GM13977 (cell line): Measurements from ENCODE around the gene DENND1A.

Source experiments
- DNase-seq: peaks from one replicate; pipeline ENCODE4 v3.0.0; 2012; ENCODE audit warnings: low spot score
- in situ Hi-C: fragments of 300-500 bp; cut with MboI; formaldehyde crosslinking; loops from one replicate; pipeline ENCODE4 v1.12.0; 2022; ENCODE audit warnings: low sequenced_read_pairs, low pct_unique_long_range_greater_than_20kb, mixed read lengths, inconsistent platforms; ENCODE audit not compliant: unreplicated experiment
- TF ChIP-seq, protein P1 (sequence below): IDR thresholded peaks from 2 replicates; pipeline ENCODE4 v1.5.1; 2012; ENCODE audit warnings: mild to moderate bottlenecking, control low read depth; ENCODE audit not compliant: insufficient read depth; ENCODE audit errors: extremely low read depth, missing control alignments

DENND1A gene

DNA sequence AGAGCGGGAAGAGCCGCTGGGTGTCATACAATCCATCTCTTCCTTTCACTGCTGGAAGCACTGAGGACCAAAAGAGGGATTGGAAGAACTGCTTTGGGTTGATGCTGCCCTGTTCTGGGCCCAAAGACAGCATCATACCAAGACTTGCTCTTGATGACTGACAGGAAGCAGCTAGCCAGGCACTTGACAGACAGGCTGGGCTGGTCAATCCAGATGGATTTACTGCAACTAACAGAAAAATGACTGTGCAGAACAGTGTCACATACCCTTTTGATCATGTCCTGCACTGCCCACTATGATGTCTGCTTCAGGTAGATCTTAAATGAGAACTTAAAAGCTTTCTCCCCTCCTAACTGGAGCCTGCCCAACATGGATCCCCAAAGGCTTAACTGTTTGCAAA lies 416.4 kb downstream of the DENND1A start:
- in situ Hi-C loops, result no loop called here
- no peak for DNase-seq
- TF ChIP-seq, protein P1, sequence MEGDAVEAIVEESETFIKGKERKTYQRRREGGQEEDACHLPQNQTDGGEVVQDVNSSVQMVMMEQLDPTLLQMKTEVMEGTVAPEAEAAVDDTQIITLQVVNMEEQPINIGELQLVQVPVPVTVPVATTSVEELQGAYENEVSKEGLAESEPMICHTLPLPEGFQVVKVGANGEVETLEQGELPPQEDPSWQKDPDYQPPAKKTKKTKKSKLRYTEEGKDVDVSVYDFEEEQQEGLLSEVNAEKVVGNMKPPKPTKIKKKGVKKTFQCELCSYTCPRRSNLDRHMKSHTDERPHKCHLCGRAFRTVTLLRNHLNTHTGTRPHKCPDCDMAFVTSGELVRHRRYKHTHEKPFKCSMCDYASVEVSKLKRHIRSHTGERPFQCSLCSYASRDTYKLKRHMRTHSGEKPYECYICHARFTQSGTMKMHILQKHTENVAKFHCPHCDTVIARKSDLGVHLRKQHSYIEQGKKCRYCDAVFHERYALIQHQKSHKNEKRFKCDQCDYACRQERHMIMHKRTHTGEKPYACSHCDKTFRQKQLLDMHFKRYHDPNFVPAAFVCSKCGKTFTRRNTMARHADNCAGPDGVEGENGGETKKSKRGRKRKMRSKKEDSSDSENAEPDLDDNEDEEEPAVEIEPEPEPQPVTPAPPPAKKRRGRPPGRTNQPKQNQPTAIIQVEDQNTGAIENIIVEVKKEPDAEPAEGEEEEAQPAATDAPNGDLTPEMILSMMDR, result no peak

DNA sequence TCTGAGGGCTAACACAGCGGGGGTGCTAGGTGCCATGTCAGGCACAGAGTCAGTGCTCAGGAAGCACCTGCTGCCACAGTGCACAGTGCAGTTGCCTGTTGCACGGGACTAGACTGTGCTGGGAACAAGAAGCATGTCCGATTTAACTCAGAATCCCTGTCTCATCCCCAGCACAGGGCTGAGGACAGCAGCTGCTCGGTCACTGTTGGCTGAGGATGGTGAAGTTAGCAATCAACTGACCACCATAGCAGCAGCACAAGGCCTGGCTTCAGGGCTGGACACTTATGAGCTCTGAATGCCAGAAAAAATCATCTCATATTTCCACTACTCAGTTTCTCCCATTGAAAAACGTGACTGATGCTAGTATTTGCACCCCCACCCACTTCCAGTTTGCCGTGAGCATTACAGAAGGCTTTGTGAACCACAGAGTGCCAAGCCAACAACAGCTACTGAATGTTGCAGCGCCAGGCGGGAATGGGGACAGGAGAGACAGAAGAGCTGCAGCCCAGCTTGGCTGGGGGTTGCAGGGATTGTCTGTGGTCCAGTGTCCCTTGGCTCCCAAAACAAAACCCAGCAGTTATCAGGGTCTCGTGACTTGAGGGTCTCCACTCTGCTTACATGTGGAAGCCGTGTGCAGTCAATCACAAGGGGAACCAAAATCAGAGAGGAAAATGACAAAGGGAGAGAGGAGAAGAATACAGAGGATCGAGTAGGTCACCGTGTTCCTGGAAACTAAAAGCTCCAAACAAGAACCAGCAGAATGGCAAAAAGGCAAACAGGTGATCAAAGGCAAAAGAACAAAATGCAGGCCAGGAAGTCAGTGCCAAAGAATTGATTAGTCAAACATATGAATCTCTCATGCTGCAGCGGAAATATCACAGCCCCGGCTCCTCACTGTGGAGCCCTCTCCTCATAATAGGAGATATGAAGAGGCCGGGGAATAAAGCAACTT lies 418.3 kb downstream of the DENND1A start:
- DNase-seq, result no peak
- in situ Hi-C loops, result no loop called here
- TF ChIP-seq, protein P1, result no peak

DNA sequence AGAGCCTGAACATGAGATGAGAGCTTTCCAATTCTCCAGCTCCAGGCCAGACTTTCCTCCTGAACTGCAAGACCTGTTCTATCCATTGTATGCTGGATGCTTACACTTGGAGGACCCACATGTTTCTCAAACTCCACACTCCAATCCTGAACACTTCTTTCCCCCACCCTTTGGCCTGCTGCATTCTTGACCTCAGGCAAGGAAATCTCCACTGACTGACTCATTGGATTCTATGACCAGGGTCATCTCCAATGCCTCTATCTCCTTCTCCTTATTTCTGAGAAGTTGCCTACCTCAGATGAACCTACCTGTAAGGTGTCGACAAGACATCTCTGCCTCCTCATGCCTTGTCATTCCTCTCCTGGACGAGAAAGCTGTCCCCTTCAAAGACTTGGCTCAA lies 420.3 kb downstream of the DENND1A start:
- DNase-seq, result no peak
- in situ Hi-C loops, result no loop called here
- TF ChIP-seq, protein P1, result no peak

DNA sequence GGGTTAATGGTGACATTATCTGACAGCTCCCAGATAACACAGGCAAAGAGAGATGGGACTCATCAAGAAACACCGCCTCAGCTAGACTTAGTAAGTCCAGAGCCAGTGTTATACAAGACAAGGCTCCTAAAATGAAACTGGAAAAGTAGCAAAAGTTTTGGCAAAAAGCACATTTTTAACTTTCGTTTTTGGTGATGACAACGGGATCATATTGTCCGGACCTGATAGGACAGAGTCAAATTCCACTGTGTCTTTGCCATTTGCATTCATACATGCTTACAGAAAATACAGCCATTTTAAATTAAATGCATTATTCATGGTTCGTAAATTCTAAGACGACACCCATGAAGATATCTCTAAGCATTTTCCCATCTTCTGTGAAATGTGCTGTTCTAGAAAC lies 421.9 kb downstream of the DENND1A start:
- TF ChIP-seq, protein P1, result no peak
- DNase-seq, result no peak
- in situ Hi-C loops, result no loop called here

DNA sequence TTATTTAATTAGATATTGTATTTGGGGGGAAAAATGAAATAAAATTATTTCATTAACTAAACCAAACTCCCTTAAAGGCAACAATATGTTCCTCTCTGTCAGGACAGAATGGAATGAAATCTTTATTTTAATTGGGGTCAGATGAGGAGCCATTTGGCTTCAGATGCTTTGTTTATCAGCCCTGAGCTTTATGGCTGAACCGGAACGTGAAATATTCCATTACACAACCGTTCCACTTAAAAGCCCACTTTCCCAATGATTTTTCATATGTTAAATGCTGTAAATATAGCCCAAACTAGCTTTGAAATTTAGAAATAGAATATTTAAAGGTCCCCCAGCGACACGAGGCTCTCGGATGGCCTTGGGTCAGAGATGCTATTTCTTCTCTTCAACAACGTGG lies 424.4 kb downstream of the DENND1A start:
- in situ Hi-C loops, result no loop called here
- TF ChIP-seq, protein P1, result no peak
- no peak for DNase-seq

DNA sequence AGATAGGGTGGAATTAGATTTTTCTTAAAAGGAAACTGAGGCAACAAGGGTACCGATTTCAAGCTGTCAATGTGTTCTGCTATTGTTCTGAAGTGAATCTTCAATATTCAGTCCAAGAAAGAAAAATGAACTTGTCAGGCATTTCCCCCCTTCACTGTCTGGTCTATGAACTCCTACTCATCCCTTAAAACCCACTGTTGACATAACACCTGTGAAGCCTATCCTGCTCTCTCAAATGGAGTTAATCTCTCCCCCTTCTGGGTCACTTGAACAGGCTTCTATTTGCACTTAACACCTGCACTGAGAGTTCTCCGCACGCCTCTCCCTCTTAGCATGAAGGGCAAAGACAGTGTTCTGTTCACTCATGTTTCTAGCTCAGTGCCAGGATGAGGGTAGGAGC lies 429.6 kb downstream of the DENND1A start:
- in situ Hi-C loops, result no loop called here
- TF ChIP-seq, protein P1, result no peak
- DNase-seq, result no peak
